Tibial nerve (tissue), 4 donors: ENCODE measurements around the gene PCDHB5.
"Not testable (repeated sequence)": the region's sequence is repeated elsewhere in the genome, so short reads cannot be mapped to it uniquely, and the experiment has no call there.

Experiments used
- CTCF ChIP-seq, 5 experiments: fragments of 200-600 bp in 3 of 5; fragments of 450-650 bp in 2 of 5; sonication (generic) in 3 of 5; IDR thresholded peaks; one replicate each; pipeline ENCODE4 v1.5.1; 2016 to 2019; ENCODE audit warnings: antibody characterized with exemption in 5 of 5, mild to moderate bottlenecking in 3 of 5, moderate library complexity in 2 of 5
- EP300 ChIP-seq, 2 donors: sonication (generic); formaldehyde crosslinking; IDR thresholded peaks; one replicate each; pipeline ENCODE4 v1.6.1; 2017; ENCODE audit warnings: antibody characterized with exemption in 2 of 2, mild to moderate bottlenecking in 1 of 2
- POLR2A ChIP-seq, 2 donors: fragments of 450-650 bp; IDR thresholded peaks; one replicate each; pipeline ENCODE4 v1.6.1; 2017; ENCODE audit warnings: antibody characterized with exemption in 2 of 2, mild to moderate bottlenecking in 2 of 2, moderate library complexity in 2 of 2

GRCh38 chr5:141184117-141184855, 49.3 kb downstream of the PCDHB5 start:
- TF ChIP-seq CTCF, POLR2A, EP300 (IDR thresholded peaks at IDR 0.05): not testable (repeated sequence)
